HCT116 (cell line): ENCODE measurements around the gene PARP12. TPM values are rescaled to one million over a fixed set of nuclear protein-coding genes. Genes with fewer than 3 reads are reported as not detected.

Experiments used
- ATAC-seq: fragments of 200-7000 bp; cut with Tn5 transposase; 2 replicates; pipeline ENCODE4 v1.9.1; 2020; ENCODE audit warnings: mild to moderate bottlenecking, moderate library complexity
- BruUV-seq: library from RNA; stranded (reverse); fragments of 400-500 nt; replicated peaks from 2 replicates; lab custom pipeline; 2021; lab: Mats Ljungman, UMichigan
- CTCF ChIA-PET: fragments of 300-600 bp; sonication (Branson Sonifier 250); formaldehyde crosslinking; loops from one replicate; lab custom pipeline; 2021; ENCODE audit warnings: antibody characterized with exemption; lab: Charles Lee
- POLR2A ChIA-PET: fragments of 300-600, 350-600 bp; sonication (Branson Sonifier 250); formaldehyde crosslinking; loops from one replicate; lab custom pipeline; 2021; ENCODE audit warnings: antibody characterized with exemption; lab: Charles Lee
- RAD21 ChIA-PET, 2 experiments: fragments of 300-600 bp; sonication (Branson Sonifier 250); formaldehyde crosslinking; loops; one replicate each; lab custom pipeline; 2023; ENCODE audit warnings: low total read pairs in 2 of 2; ENCODE audit not compliant: uncharacterized antibody in 2 of 2, unreplicated experiment in 2 of 2, low non-redundant PET in 1 of 2; lab: Charles Lee
- DNase-seq: peaks from one replicate; pipeline ENCODE4 v3.0.0-alpha.2; 2010; ENCODE audit warnings: low read depth, low spot score
- H2AFZ ChIP-seq: fragments of 200-600 bp; shearing (Covaris generic), sonication (generic); 2 replicates; pipeline ENCODE4 v1.6.1; 2017; ENCODE audit warnings: low read depth, mixed run types, mixed read lengths, antibody characterized with exemption, low read length; ENCODE audit not compliant: poor library complexity, severe bottlenecking
- H3K27ac ChIP-seq: 2 replicates; pipeline ENCODE4 v1.5.1; 2012; ENCODE audit warnings: low read depth, low read length
- H3K27me3 ChIP-seq: fragments of 200-600 bp; sonication (generic); 2 replicates; pipeline ENCODE4 v1.6.1; 2016; ENCODE audit warnings: mixed run types, low read length, mixed read lengths; ENCODE audit not compliant: insufficient read depth
- H3K36me3 ChIP-seq, 2 experiments: fragments of 200-500 bp in 1 of 2; fragments of 200-600 bp in 1 of 2; sonication (Bioruptor generic) in 1 of 2; sonication (generic) in 1 of 2; 2 replicates each; pipeline versions ENCODE4 v1.5.1 to v1.6.1; 2014 to 2016; ENCODE audit warnings: low read length in 2 of 2, inconsistent platforms in 1 of 2, mixed read lengths in 1 of 2, mixed run types in 1 of 2; ENCODE audit not compliant: insufficient read depth in 2 of 2, control insufficient read depth in 1 of 2
- H3K4me1 ChIP-seq, 2 experiments: fragments of 200-600 bp in 1 of 2; sonication (generic) in 1 of 2; 2 replicates each; pipeline versions ENCODE4 v1.5.1 to v1.6.1; 2012 to 2017; ENCODE audit warnings: low read length in 2 of 2, inconsistent platforms in 1 of 2, mild to moderate bottlenecking in 1 of 2, mixed read lengths in 1 of 2, mixed run types in 1 of 2, moderate library complexity in 1 of 2; ENCODE audit not compliant: insufficient read depth in 2 of 2, control insufficient read depth in 1 of 2
- H3K4me2 ChIP-seq: fragments of 200-600 bp; sonication (generic); 2 replicates; pipeline ENCODE4 v1.6.1; 2017; ENCODE audit warnings: mixed run types, low read length, mixed read lengths
- H3K4me3 ChIP-seq, 2 experiments: fragments of 200-600 bp in 1 of 2; sonication (generic) in 1 of 2; replicated peaks in 1 of 2; 2 replicates each; pipeline ENCODE4 v1.5.1; 2011 to 2016; ENCODE audit warnings: low read length in 2 of 2, control low read depth in 1 of 2, low read depth in 1 of 2, mild to moderate bottlenecking in 1 of 2, mixed read lengths in 1 of 2, mixed run types in 1 of 2
- H3K79me2 ChIP-seq: fragments of 200-600 bp; sonication (generic); 2 replicates; pipeline ENCODE4 v1.6.1; 2017; ENCODE audit warnings: mild to moderate bottlenecking, mixed run types, low read length, moderate library complexity, mixed read lengths; ENCODE audit not compliant: insufficient read depth
- H3K9ac ChIP-seq: fragments of 200-600 bp; sonication (generic); 2 replicates; pipeline ENCODE4 v1.6.1; 2016; ENCODE audit warnings: low read length, mixed read lengths
- H3K9me2 ChIP-seq: fragments of 200-600 bp; sonication (generic), shearing (Covaris generic); 2 replicates; pipeline ENCODE4 v1.6.1; 2017; ENCODE audit warnings: mixed run types, mild to moderate bottlenecking, moderate library complexity; ENCODE audit not compliant: insufficient read depth
- H3K9me3 ChIP-seq, 2 experiments: fragments of 200-500 bp in 1 of 2; fragments of 200-600 bp in 1 of 2; sonication (Bioruptor generic) in 1 of 2; sonication (generic) in 1 of 2; 2 replicates each; pipeline ENCODE4 v1.6.1; 2014 to 2017; ENCODE audit warnings: low read length in 2 of 2, mixed read lengths in 2 of 2, inconsistent platforms in 1 of 2, low read depth in 1 of 2, mild to moderate bottlenecking in 1 of 2, mixed run types in 1 of 2, moderate library complexity in 1 of 2; ENCODE audit not compliant: control insufficient read depth in 1 of 2, insufficient read depth in 1 of 2
- H4K20me1 ChIP-seq: fragments of 200-600 bp; sonication (generic), shearing (Covaris generic); 2 replicates; pipeline ENCODE4 v1.6.1; 2017; ENCODE audit warnings: mixed run types, mild to moderate bottlenecking, moderate library complexity; ENCODE audit not compliant: insufficient read depth
- CEBPB ChIP-seq: IDR thresholded peaks from 2 replicates; pipeline ENCODE4 v1.6.1; 2012; ENCODE audit warnings: low read depth
- JUND ChIP-seq: IDR thresholded peaks from 2 replicates; pipeline ENCODE4 v1.6.1; 2012
- SIN3A ChIP-seq: IDR thresholded peaks from 2 replicates; pipeline ENCODE4 v1.6.1; 2012; ENCODE audit warnings: low read depth
- SP1 ChIP-seq: IDR thresholded peaks from 2 replicates; pipeline ENCODE4 v1.6.1; 2012; ENCODE audit warnings: low read depth
- intact Hi-C: fragments of 100-400 bp; cut with micrococcal nuclease; formaldehyde crosslinking; loops from 2 replicates; pipeline ENCODE4 v1.10.0; 2022
- total RNA-seq: library from RNA; stranded (reverse); gene quantifications from one replicate; pipeline ENCODE4 v1.2.1, GENCODE V29; 2021; ENCODE audit not compliant: unreplicated experiment
- TF ChIP-seq, protein P1 (sequence below): IDR thresholded peaks from 2 replicates; pipeline ENCODE4 v1.6.1; 2012
- TF ChIP-seq, protein P2 (sequence below): IDR thresholded peaks from 2 replicates; pipeline ENCODE4 v1.6.1; 2012

The PARP12 gene
- total RNA-seq, 1 experiment from 2014 or later: 17.7 TPM

DNA sequence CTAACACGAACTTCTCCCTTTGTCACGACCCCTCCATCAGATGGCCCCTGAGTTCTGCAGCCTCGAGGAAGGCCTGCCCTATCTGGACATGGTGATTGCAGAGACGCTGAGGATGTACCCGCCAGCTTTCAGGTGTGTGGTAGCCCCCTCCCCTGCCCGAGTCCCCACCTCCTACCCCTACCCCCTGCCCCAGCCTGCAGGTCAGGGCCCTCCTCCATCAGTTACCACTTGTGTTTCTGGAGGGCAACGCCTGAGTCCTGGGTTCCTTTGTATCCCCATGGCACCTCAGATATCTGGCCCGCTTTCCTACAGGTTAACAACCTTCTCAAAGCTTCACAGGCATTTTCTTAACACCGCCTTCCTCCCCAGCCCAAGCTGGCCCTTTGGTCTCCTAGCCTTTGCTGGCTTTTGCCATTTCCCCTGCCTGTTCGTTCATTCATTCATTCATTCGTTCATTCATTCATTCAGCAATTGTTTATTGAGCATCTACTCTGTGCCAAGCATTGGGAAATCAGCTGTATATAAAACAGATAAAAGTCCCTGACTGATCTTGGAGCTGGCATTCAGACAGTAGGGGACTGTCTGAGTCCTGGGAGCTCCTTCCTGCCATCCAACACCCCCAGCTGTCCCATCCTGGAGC is 55.6 kb downstream of the PARP12 start:
- H3K36me3 ChIP-seq: no peaks in the 10 kb centered on the region
- no peaks in the 10 kb centered on the region for H3K27me3 ChIP-seq
- no peaks in the 10 kb centered on the region for H3K79me2 ChIP-seq
- H3K4me3 ChIP-seq: no peak overlapping the region
- POLR2A ChIA-PET: no interaction called here
- DNase-seq (no peak), ATAC-seq (no peak)
- BruUV-seq: no TSS peak
- no peak overlapping the region for H3K27ac ChIP-seq
- TF ChIP-seq, protein P1, sequence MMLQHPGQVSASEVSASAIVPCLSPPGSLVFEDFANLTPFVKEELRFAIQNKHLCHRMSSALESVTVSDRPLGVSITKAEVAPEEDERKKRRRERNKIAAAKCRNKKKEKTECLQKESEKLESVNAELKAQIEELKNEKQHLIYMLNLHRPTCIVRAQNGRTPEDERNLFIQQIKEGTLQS: no peak
- TF ChIP-seq JUND (no peak), SP1 (no peak), SIN3A (no peak), CEBPB (no peak)
- TF ChIP-seq, protein P2, sequence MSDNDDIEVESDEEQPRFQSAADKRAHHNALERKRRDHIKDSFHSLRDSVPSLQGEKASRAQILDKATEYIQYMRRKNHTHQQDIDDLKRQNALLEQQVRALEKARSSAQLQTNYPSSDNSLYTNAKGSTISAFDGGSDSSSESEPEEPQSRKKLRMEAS: no peak
- H3K4me1 ChIP-seq: peaks cover 0 to 9% of the 10 kb centered on the region in 2 experiments; a peak in 2 of 4 replicates
- RAD21 ChIA-PET: no interaction called here
- CTCF ChIA-PET: interaction anchor here (1.0 kb wide), 1 partner anchor 388 kb away, joined by 3 read pairs; no protein-coding TSS in a partner anchor
- H2AFZ ChIP-seq: no peak overlapping the region
- no peak overlapping the region for H3K9ac ChIP-seq
- H3K9me3 ChIP-seq: no peaks in the 10 kb centered on the region
- no peaks in the 10 kb centered on the region for H4K20me1 ChIP-seq
- no peaks in the 10 kb centered on the region for H3K9me2 ChIP-seq
- no peak overlapping the region for H3K4me2 ChIP-seq
- intact Hi-C loops: no loop called here

- Histone ChIP-seq H3K79me2 (no peaks in the 10 kb centered on the region), H3K4me1 (peaks cover 0 to 9% of the 10 kb centered on the region in 2 experiments; a peak in 2 of 4 replicates), H3K27me3 (no peaks in the 10 kb centered on the region), H3K4me3 (no peak overlapping the region), H3K27ac (no peak overlapping the region), H4K20me1 (no peaks in the 10 kb centered on the region), H3K4me2 (no peak overlapping the region), H2AFZ (no peak overlapping the region), H3K9me2 (no peaks in the 10 kb centered on the region), H3K9me3 (no peaks in the 10 kb centered on the region), H3K36me3 (no peaks in the 10 kb centered on the region), H3K9ac (no peak overlapping the region)
- DNase-seq (no peak), ATAC-seq (no peak)
- ChIA-PET POLR2A (no interaction called here), CTCF (interaction anchor here (1.2 to 5.3 kb wide), 13 partner anchors 13 to 572 kb away, joined by 3 to 55 read pairs (median 5); no protein-coding TSS in a partner anchor), RAD21 (interaction anchor here in 1 of 2 experiments (1.5 kb wide), 1 partner anchor 388 kb away, joined by 5 read pairs; no protein-coding TSS in a partner anchor)
- TF ChIP-seq, protein P1: no peak
- no TSS peak for BruUV-seq
- intact Hi-C loops: no loop called here
These were observed 56.2 kb downstream of the PARP12 start for GRCh38 chr7:140006600-140006999.
